NCI-H1694 (cell line): Measurements from ENCODE around the gene RIN1.
"Not testable (repeated sequence)": the region's sequence is repeated elsewhere in the genome, so short reads cannot be mapped to it uniquely, and the experiment has no call there.

Experiments
- DNase-seq: peaks from one replicate; lab custom pipeline; 2025; lab: John Stamatoyannopoulos, UW

RIN1 gene

DNA sequence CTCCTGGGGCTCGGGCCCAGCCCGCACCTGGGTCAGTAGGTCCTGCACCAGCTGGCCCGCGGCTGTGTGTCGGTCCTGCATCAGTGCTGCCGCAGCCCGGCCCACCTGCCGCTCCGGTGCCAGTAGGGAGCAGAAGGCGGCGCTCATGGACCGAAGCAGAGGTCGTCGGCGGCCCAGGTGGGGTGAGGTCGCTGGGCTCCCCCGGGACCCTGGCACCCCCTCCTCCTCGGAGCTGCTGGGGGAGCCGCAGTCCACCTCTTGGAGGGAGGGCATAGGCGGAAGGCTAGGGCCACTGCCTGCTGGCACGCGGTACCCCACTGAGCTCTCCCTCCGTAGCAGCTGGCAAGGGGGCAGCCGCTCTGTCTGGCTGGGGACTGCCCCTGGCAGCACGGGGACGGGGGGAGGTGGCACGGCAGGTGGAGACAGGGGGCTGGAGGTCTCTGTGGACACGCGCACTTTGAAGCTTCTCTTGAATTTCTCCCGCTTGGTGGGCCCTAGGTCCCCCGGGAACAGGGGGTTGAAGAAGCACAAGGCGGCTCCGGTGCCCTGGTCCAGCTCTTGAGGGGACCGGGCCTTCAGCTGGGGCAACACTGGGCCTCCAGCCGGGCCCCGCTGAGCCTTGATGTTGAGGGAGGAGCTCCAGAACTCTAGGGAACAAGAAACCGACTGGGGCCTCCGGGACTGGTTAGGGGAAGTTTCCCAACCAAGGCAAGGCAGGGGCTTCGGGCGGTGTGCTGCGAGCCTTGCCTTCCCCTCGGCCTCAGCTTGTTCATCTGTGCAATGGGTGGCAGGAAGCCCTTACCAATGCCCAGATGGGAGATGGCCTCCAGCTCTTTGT is 1.4 kb downstream of the RIN1 start:
- no peak for DNase-seq

DNA sequence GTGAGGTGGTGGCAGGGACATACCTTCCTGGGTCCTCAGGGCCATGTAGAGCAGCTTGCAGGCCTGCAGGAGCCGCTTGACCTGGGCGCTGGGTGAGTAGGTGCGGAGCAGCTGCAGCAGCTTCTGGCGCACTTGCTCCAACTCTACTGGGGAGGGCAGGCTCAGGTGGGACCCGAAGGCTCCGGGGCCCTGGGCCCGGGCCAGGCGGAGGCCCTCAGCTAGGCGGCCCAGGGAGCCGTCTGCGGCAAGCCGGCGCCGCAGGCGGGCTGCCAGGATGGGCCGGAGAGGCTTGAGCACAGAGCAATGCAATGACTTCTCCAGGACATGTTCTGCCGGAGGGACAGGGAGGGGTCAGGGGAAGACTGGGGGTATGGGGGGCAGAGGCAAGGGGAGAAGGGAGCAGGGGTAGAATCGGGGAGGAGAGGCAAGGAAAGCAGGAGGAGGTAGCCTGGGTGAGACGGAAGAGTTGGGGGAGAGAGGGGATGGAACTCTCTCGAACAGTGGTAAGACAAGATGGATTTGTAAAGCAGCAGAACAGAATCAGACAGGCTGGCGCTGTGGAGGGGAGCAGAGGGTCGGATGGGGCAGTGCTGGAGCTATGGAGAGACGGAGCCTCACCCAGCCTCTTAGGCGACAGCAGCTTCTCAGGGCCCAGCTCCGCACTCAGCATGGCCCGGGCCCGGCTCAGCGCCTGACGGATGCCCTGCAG is 2.2 kb downstream of the RIN1 start:
- no peak for DNase-seq

DNA sequence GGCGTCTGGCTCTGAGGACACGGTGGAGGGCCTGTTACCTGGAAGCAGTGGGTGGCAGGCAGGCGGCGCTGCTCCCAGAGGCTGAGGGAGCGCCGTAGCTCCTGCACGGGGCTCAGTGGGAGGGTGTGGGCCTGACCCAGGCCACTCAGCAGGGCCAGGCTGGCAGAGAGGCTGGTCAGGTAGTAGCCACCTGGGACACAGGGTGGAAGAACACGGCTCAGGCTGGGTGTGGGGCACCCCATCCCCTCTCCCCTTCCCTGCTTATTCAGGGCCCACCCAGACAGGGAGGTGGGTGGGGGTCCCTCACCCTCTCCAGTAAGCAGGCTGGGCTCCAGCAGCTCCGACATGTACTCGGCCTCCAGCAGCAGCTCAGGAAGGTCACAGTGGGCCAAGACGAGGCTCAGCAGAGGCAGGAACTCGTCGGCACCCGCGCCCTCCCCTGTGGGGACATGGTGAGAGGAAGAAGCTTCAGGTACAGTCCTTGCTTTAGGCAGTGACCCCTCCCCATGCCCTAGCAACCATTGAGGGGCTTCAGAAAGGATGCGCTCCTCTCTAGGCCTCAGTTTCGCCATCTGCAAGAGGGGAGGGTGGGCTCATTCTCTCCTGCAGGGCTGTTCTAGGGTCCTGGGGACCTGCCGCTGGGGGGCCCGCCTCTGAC is 2.9 kb downstream of the RIN1 start:
- no peak for DNase-seq

DNA sequence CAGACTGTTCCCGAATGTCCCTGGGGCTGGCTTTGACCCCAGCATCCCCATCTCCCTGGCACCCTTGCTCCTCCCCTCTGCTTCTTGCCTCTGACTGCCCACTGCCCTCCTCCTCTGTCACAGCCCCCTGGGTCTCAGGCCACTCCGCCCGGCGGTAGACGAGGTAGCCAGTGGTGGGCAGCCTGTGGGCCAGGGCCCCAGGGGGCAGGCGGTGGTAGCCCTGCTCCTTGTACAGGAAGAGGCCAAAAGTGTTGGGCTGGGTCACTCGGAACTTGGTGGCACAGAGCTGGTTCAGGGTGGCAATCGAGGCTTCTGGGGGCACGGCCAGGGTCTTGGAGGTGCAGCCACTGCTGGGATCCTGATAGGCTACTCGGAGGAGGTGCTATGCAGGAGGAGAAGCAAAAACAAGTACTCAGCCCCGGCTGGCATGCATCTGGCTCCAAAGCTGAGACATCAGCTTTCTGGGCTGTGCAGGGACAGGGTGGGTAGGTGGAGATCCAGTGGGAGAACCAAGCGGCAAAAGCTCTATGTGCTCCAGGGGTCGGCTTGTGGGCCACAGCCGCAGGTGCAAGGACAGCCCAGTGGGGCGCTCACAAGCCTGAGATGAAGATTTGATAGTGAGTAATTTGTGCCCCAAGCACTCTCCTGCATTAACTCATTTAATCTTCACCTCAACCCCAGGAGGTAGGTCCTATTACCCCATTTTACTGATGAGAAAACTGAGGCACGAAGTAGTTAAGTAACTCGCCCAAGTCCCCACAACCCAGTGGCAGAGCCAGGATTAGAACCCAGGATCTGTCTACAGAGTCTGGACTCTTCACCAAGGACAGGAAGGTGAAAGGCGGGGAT is 3.6 kb downstream of the RIN1 start:
- DNase-seq, result no peak

DNA sequence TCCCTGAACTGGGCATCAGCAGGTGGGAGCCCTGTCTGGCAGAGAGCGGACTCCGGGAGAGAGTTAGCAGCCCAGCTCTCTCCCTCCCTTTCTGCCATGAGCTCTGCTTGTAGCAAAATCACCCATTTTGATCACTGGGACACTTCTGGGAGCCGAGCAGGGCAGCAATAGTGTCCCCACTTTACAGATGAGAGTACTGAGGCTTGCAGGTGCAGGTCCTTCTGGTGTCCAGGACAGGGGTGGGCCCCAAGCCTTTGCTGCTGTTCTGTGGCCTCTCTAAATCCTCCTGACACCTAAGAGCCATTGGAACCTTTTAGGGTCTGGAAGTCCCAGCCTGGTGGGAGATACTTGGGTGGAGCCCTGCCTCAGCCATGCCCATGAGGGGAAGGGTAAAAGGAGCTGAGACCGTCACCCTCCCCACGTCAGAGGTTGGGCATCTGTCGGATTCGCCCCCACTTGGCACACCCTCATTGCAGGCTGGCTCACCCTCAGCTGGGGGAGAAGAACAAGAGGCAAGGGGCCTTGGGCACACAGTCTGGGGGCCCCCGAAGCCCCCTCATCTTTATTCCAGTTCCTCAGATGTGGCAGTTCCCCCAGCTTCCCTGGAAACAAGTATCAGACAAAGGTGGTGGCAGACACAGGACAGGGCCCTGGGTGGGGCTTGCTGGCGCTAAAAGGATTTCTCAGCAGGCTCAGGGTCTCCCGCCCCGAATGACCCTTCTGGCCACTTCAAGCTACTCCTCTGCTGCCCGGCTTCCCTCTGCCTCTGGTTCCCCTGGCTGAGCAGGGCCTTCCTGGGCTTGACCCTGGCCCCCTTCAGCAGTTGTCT is 4.5 kb downstream of the RIN1 start:
- no peak for DNase-seq

DNA sequence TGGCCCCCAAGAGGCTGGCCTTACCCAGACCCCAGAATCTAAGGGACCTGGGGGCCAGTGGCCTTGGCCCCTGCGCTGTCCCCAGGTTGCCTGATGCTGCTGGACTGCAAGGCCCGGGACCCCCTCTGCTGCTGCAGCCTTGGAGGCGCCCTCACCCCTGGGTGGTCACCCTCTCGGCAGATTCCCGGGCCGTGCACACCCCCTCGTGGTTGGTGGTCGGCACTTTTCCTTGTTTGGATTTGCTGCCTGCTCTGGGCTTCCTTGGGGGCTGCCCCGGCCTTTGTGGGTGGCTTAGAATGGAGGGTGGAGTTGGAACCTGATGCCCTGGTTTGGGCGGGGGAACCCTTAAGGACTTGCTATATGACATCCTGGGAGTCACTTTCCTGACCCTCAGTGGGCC is 5.3 kb downstream of the RIN1 start:
- no peak for DNase-seq

DNA sequence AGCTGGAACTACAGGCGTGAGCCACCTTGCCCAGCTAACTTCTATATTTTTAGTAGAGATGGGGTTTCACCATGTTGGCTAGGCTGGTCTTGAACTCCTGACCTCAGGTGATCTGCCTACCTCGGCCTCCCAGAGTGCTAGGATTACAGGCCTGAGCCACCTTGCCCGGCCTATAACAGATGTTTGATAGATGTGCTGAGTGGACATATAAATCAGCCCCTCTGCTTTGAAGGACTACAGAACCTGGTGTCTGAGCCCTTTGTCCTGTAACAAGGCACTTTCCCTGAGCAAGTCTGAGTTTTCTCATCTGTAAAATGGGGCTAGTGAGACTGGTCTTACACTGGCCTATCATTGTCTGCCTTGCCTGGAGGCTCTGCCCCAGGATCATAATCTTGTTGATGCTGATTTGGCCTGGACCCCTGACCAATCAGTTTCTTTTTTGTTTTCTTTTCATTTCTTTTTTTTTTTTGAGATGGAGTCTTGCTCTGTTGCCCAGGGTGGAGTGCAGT is 7.0 kb downstream of the RIN1 start:
- no peak for DNase-seq

DNA sequence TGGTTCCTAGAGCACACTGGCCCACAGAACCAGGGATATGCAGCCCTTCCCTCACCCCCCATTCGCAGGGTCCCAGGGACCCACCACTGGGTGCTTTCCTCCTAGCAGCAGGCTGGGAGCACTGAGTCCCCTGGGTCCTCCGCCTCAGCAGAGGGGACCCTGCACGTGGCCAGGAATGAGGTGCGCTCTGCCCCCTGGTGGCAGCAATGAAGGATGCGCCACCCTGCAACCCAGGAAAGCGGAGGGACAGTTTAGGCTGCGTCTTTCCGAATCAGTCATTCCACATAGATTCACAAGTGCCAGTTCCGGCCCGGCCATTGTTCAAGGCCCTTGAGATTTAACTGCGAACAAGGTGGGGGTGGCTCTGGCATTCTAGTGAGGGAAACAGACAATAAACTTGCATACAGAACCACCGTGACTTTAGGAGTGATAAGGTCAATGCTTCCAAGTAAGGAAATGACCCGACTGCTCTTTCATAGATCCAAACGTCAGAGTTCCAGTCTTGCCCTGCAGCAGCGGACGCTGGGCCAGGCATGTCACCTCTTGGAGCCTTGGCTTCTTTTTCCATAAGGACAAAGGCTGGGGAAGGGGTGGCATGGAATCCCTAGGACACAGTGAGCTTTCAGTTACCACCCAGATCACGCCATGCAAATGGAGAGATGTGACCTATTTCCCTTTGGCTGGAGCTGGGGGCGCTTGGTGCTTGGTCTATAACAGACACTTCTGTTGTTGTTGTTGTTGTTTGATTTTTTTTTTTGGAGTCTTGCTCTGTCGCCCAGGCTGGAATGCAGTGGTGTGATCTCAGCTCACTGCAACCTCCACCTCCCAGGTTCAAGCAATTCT is 7.7 kb downstream of the RIN1 start:
- peak; percentile 46 for DNase-seq

DNA sequence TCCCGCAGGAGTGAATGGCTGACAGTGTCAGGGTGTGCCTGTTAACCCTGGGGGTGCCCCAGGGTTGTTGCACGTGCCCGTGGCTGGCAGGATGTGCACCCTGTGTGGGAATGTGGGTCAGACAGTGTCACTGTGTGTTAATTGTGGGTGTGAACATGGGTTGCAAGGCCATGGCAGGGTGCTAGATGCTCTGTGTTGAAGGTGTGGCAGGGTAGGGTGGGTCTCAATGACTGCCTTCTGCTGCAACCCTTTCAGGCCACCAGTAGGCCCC is 8.3 kb downstream of the RIN1 start:
- DNase-seq, result no peak

DNA sequence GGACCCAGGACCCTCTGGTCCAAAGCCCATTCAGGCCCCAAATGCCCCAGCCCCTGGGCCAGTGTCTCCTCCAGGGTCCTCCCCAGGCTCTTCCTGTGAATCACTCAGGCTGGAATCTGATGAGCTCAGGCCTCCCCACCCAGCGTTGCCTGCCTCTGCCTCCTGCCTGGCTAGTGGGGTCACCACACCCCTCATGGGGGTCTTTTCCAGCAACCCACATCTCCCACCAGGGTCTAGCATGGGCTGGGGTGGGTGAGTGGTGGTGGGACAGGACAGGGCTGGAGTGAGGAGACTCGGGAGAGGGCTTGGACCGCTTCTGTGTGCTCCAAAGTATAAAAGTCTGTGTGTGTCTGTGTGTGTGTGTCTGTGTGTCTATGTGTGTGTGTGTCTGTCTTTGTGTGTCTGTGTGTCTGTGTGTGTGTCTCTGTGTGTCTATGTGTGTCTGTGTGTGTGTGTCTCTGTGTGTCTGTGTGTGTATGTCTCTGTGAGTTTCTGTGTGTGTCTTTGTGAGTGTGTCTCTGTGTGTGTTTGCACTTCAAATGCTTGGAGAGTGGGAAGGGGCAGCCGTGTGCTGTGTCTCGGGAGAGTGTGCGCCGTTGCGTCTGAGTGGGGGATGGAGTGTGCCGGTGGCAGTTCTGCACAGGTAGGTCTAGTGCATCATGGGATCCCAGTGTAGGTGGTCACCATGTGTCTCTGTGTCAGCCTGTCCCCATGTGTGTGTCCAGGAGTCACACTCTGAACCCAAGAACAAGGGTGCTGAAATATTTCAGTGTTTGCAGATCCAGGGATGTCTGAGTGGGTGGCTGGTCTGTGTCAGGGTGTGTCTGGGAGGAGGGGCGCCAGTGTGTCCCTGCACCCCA is 8.8 kb downstream of the RIN1 start:
- no peak for DNase-seq

DNA sequence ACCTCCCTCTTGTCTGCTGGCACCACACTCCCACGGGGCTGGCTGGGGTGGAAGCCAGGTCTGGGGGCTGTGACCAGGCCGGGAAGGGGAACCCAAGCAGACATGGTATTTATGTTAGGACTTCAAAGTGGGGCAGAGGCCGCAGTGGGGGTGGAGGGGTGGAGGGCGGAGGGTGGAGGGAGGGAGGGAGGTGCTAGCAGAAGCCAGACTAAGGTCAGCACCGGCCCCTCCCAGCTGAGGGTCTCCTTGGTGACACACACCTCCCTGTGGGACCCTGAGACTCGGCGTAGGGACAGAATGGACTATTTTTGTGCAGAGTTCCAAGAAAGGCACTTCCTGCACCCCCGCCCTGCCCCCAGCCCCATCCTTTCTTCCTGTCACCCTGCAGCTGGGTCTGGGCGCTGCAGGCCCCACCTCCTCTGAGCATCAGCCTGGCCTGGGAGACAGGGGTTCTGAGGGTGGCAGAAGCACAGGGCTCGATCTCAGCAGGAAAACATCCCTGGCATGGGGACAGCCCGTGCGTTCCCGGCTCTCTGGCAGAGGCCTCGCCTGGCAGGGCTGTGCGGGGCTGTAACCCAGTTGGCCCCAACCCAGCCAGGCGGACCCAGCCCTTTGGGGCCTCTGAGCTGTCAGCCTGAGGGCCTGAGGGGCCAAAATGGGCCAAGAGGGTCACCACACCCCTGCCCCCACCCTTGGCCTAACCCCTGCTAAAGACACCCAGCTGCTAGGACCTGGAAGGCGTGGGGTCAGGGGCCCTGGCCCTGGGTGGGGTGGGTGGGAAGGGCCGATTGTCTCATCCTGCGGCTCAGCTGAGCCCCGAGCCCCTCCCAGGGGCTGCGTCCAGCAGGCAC is 9.7 kb downstream of the RIN1 start:
- DNase-seq, result no peak

DNA sequence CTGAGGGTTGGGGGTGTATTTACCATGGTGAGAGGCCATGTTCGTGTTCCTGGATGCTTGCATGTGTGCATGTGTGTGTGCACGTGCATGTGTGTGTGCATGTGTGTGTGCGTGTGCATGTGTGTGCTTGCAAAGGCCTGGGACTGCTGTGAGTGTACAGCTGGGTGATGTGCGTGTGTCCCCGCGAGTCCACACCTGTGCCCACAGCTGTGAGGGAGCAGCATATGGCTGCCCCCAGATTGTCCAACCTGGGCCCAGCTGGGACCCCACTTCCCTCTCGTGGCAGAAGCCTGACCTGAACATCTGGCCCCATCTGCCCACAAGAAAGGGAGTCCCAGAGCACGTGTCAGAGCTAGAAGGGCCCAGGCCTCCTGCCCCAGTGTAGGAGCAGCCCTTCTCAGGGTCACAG is 11.0 kb downstream of the RIN1 start:
- no peak for DNase-seq

DNA sequence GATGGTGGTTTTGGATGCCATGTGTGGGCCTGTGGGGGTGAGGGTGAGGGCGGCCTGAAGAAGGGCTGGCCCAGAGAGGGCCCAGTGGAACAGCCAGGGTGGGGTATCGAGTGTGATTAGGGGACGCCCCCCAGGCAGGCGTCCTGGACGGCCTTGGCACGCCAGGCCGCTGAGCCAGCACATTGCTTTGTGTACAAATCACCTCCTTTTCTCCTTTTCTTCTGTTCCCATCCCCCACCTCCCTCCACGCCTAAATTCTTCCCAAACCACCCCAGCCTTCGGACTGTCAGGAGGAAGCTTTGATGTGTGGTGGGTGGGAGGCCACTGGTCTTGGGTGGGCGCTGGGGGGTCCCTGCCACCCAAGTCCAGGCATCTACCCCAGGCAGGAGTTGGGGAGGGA is 11.6 kb downstream of the RIN1 start:
- DNase-seq, result no peak

DNA sequence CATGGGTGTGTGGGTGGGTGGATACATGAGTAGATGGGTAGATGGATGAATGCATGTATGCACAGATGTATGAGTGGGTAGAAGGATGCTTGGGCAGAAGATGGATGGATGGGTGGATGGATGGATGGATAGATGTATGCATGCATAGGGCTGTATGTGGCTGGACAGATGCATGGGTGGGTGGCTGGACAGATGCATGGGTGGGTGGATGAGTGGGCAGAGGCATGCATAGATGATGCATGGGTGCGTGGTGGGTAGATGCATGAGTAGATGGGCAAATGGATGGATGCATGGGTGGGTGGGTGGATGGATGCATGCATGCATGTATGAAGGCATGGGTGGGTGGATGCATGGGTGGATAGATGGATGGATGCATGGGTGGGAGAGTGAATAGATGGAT is 12.6 kb downstream of the RIN1 start:
- DNase-seq, result no peak

DNA sequence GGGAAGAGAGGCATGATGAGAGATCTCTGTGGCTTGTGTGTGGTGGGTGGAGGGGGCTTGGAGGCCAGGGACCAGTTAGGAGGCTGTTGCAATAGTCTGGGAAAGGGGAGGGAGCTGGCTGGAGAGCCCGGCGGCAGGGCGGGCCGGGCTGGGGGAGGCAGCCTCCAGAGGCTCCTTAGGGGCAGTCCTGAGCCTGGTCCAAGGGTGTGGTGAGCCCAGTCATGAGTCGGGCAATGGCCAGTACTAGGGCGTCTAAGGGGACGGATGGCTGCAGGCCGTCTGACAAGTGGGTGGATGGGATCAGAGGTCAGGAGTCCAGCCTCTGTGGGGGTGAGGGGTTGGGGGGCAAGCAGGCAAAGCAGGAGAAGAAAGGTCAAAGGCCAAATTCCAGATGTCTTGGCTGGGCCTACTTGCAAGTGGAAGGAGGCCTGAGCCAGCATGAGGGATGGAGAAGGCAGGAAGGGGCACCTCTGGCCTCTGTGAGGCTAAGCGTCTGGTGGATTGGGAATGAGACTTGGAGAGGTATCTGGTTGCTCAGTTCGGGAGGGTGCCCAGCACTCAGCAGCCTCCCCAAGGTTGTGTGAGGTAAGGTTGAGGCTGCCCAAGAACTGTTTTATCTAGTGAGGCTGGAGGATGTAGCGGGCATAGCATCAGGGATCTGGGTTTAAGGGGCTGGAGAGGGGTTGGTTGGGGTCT is 13.4 kb downstream of the RIN1 start:
- no peak for DNase-seq

DNA sequence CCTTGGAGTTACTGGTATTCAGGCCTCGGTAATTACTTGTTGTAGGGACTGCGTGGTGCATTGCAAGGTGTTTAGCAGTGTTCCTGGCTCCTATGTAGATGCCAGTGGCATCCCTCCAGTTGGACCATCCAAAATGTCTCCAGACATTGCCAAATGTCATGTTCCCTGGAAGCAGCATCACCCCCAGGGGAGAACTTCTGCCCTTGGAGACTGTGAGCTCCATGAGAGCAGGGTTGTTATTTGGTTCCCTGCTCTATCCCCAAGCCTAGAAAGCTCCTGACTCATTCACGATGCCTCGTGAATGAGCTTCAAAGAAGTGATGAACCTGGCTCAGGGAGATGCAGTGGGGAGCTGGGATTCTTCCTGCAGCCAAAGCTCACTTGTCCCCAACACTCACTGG is 14.6 kb downstream of the RIN1 start:
- DNase-seq, result no peak

DNA sequence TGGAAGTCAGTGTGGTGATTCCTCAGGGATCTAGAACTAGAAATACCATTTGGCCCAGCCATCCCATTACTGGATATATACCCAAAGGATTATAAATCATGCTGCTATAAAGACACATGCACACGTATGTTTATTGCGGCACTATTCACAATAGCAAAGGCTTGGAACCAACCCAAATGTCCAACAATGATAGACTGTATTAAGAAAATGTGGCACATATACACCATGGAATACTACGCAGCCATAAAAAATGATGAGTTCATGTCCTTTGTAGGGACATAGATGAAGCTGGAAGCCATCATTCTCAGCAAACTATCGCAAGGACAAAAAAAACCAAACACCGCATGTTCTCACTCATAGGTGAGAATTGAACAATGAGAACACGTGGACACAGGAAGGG is 15.5 kb downstream of the RIN1 start:
- not testable (repeated sequence) for DNase-seq

DNA sequence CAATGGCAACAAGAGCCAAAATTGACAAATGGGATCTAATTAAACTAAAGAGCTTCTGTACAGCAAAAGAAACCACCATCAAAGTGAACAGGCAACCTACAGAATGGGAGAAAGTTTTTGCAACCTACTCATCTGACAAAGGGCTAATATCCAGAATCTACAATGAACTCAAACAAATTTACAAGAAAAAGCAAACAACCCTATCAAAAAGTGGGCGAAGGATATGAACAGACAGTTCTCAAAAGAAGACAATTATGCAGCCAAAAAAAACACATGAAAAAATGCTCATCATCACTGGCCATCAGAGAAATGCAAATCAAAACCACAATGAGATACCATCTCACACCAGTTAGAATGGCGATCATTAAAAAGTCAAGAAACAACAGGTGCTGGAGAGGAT is 15.9 kb downstream of the RIN1 start:
- DNase-seq, result not testable (repeated sequence)
